Hindlimb muscle (tissue), 1 donor: Measurements from ENCODE around the gene AIFM1. TPM values are rescaled to one million over a fixed set of nuclear protein-coding genes. Genes with fewer than 3 reads are reported as not detected.
A peak's percentile ranks its signal among the peaks of the same experiment; 100 is the strongest.
"Not testable (repeated sequence)": the region's sequence is repeated elsewhere in the genome, so short reads cannot be mapped to it uniquely, and the experiment has no call there.

Source experiments
- DNase-seq: peaks from one replicate; pipeline ENCODE4 v3.0.0-alpha.2; 2013
- polyA plus RNA-seq: library from polyadenylated mRNA; unstranded; fragments of 120-200 nt; gene quantifications from one replicate; pipeline ENCODE4 v1.2.1, GENCODE V29; 2013; ENCODE audit not compliant: insufficient read length

Gene AIFM1
- polyA plus RNA-seq, 1 donor = 20.9 TPM

GRCh38 chrX:130118441-130119311, 47.0 kb downstream of the AIFM1 start:
- peak; percentile 78 for DNase-seq

GRCh38 chrX:130117166-130117565, 48.5 kb downstream of the AIFM1 start:
- no peak for DNase-seq

- DNase-seq = not testable (repeated sequence)
Observed at GRCh38 chrX:130115119-130115885, 50.3 kb downstream of the AIFM1 start.

GRCh38 chrX:130114141-130114588, 51.5 kb downstream of the AIFM1 start:
- DNase-seq = no peak

DNA sequence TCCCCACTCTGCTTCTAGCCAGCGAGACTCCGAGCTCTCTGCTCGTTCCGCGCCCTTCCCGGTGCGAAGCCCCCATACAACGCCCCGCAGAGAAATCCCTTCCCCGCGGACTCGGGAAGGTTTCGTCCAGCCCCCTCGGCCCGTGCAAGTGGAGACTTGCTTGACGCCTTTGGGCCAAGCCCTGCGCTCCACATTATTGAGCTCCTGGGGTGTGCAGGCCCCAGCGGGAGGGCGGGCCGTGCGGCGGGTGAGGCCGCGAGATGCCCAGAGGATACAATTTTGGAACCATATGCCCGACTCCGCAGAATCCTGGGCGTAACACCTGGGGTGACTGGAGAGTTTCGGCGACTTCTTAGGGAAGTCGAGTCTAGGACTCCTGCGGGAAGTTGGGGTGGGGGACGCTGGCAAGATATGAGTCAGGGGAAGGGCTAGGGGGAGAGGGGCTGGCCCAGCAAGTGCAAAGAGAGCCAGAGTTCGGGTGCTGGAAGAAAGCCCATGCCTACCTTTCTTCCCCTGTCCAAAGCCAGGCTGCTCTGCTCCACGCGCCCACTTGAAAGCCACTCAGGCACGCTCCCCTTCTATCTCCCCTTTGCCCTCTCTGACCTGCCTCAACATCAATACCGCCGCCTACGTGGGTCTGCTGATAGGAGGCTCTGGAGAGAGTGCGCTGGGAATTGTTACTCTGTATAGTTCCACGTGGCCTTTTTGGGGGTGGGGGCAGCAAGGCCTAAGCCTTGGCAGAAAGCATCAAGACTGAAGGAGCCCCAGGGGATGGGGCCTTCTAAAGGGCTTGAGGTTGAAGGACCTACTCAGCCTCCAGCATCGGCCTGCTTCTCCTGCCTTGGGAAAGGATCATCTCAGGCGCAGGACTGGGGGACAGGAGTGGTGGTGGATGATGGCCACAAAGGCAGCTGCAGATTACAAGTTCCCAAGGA, 54.2 kb downstream of the AIFM1 start:
- DNase-seq = no peak

- no peak for DNase-seq
Observed at GRCh38 chrX:130110379-130111219, 55.0 kb downstream of the AIFM1 start, which contains the start of gene ELF4. TSS of gene ELF4 (minus strand) at chrX:130110497. CDS start at chrX:130081330, 29,167 bp downstream.

- no peak for DNase-seq
Observed at GRCh38 chrX:130109429-130110378, 55.9 kb downstream of the AIFM1 start.

GRCh38 chrX:130108647-130109428, 56.8 kb downstream of the AIFM1 start:
- no peak for DNase-seq

- no peak for DNase-seq
Observed at GRCh38 chrX:130106071-130106470, 59.6 kb downstream of the AIFM1 start.

GRCh38 chrX:130105244-130105643, 60.4 kb downstream of the AIFM1 start:
- no peak for DNase-seq

DNA sequence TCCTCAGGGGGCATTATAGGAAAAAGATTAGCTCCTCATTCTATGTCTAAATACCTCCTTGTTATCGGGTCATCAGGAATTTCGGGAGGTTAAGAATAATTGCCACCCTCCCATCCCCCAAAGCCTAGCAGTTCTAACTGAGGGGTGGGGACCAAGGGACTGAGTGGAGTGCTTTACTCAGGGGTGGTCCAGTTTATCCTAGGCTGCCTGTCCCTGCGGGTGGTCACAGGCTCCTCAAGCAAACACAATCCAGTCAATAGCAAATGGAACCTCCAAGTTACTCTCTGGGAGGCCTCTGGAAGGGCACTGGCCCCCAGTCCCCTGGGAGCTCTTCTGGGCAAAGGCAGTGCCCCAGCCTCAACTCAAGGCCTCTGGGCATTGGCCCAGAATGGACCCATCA, 62.0 kb downstream of the AIFM1 start:
- DNase-seq = no peak

DNA sequence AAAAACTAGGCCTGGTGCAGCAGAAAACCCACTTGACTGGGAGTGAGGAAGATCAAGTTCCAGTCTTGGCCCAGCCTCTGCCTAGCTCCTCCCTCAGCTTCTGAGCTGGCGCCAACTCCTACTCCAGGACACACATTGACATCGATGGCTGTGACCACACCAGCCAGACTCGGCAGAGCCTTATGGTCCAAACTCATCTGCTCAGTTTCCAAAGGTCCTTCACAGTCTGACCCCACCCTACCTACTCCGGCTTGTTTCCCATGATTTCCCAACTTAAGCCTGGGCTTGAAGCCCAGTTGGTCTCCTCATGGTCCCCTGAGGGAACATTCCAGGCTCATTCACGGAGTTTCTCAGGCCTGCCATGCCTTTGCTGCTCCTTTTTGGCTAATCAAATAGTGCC, 65.5 kb downstream of the AIFM1 start:
- no peak for DNase-seq

DNA sequence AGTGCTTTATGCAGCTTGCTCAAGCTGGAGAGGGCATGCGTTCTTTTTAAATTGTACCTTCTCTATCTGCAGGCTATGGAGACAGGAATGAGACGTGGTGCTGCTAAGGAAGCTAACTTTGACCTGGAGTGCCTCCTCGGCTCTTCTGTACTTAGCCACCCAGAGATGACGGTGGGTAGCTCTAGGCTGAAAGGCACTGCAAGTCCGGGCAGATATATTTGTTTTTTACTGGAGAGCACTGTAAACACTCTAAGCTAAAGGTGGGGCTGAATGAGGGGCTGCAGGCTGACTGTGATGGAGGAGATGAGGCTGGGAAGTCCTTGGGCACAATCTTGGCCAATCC, 67.5 kb downstream of the AIFM1 start:
- no peak for DNase-seq

GRCh38 chrX:130097507-130098209, 68.0 kb downstream of the AIFM1 start:
- DNase-seq = no peak

- no peak for DNase-seq
Observed at GRCh38 chrX:130095249-130096030, 70.2 kb downstream of the AIFM1 start.

DNA sequence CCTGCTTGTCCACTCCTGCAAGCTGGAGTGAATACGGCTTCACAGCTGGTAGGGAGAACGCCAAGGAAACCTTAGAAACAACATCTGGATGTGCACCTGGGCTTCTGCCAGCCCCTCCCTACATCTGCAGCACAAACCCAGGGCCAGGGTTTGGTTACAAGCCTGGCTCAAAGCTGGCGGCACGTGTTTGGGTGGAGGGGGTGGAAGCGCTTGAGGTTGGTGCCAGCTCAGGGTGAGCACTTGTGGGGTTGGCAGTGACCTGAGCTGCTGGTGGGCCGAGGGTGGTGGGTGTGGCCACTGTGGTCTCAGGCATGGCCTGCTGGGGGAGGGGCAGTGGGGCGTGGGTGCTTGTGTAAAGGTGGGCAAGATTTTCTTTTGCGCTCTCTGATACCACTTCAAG, 70.9 kb downstream of the AIFM1 start:
- DNase-seq = no peak

DNA sequence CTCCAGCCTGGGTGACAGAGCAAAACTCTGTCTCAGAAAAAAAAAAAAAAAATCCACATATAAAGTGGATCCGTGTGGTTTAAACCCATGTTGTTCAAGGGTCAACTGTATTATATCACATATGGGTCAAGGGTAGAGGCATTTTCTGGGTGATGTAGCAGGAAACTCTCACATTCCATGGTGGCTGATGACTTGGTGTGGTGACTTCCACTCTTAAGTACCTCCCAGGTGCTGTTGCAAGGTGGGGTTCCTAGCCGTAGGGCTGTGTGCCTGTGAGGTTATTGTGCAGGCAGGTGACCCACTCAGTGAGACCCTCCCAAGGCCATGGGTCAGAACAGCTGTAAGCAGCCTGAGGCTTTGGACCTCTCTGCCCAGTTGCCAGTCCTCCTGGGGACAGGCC, 72.4 kb downstream of the AIFM1 start:
- DNase-seq = no peak

GRCh38 chrX:130091980-130092522, 73.6 kb downstream of the AIFM1 start:
- DNase-seq = no peak
